GM18526 (cell line): ENCODE data around the gene RPTOR.

Experiments used
- POLR2A ChIP-seq: IDR thresholded peaks from 3 replicates; pipeline ENCODE4 v1.6.1; 2011; ENCODE audit not compliant: insufficient read length; ENCODE audit errors: extremely low read depth

Gene RPTOR

GRCh38 chr17:80929449-80929848 lies 384.8 kb downstream of the RPTOR start:
- no peak for TF ChIP-seq POLR2A

GRCh38 chr17:80930335-80931279 lies 386.0 kb downstream of the RPTOR start:
- no peak for TF ChIP-seq POLR2A

GRCh38 chr17:80931421-80932265 lies 387.0 kb downstream of the RPTOR start:
- no peak for TF ChIP-seq POLR2A

GRCh38 chr17:80935526-80935925 lies 390.9 kb downstream of the RPTOR start:
- TF ChIP-seq POLR2A = no peak

- TF ChIP-seq POLR2A = no peak
Observed at GRCh38 chr17:80936218-80936617, 391.6 kb downstream of the RPTOR start.

- TF ChIP-seq POLR2A = no peak
Observed at GRCh38 chr17:80936723-80937122, 392.1 kb downstream of the RPTOR start.

- TF ChIP-seq POLR2A = no peak
Observed at GRCh38 chr17:80937462-80938381, 393.1 kb downstream of the RPTOR start.

- no peak for TF ChIP-seq POLR2A
Observed at GRCh38 chr17:80938556-80938955, 393.9 kb downstream of the RPTOR start.

GRCh38 chr17:80939151-80940145 lies 394.8 kb downstream of the RPTOR start:
- no peak for TF ChIP-seq POLR2A

GRCh38 chr17:80940171-80941123 lies 395.8 kb downstream of the RPTOR start:
- TF ChIP-seq POLR2A = no peak

- no peak for TF ChIP-seq POLR2A
Observed at GRCh38 chr17:80941171-80941570, 396.5 kb downstream of the RPTOR start.

- no peak for TF ChIP-seq POLR2A
Observed at GRCh38 chr17:80941743-80942422, 397.2 kb downstream of the RPTOR start.
